Measurements from ENCODE around the gene SORCS2.

- TF ChIP-seq POLR2A (IDR thresholded peaks at IDR 0.05) (no peak), CTCF (IDR thresholded peaks at IDR 0.05) (no peak)
These were observed 252.0 kb downstream of the SORCS2 start for GRCh38 chr4:7444314-7444713.
